NCI-H748 treated with DMSO at 0.1 percent for 48 hours (cell line): ENCODE results near the gene COL6A2.
"Not testable (repeated sequence)": the region's sequence is repeated elsewhere in the genome, so short reads cannot be mapped to it uniquely, and the experiment has no call there.

Experiments used
- DNase-seq: peaks from one replicate; lab custom pipeline; 2025; lab: John Stamatoyannopoulos, UW

The COL6A2 gene

GRCh38 chr21:46079352-46080170 is 18.4 kb upstream of the COL6A2 start:
- no peak for DNase-seq

- no peak for DNase-seq
Observed at GRCh38 chr21:46080171-46081021, 17.5 kb upstream of the COL6A2 start.

- no peak for DNase-seq
Observed at GRCh38 chr21:46081022-46081861, 16.7 kb upstream of the COL6A2 start.

DNA sequence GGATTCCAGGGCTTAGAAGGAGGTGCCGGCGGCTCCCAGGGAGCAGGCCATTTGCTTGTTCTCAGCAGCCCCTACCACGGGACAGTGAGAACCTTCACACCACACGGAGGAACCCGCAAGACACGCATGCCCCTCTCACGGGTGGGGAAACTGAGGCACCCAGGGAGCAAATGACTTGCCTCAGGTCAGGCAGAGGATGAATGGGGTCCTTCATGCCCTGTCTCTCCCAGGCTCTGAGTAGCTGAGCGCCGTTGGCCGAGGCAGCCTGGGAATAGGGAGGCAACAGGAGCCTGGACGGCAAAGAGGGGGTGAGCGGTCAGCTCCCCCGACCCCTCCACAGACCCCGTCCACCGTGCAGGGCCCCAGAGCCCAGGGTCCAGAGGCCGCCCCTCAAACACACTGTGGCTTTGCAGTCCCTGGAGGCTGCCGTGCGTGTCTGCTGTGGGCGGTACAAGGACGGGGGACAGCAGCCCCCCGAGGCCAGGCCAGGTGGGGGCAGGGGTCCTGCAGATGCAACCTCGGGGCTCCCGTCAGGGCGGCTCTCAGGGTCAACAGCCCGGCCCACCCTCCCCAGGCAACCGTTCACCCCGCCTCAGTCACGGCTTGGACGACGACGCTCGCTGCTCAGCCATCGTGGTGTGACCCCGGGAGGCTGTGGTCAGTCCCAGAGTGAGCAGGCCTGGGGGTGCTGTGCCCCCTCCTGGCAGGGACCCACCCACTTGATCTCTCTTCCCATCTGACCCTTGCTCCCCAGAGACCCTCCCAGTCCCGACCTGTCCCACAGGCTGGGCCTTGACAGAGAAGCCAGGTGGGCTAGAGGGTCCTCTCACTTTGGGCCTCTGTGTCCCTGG is 15.8 kb upstream of the COL6A2 start:
- DNase-seq = no peak

GRCh38 chr21:46082713-46082962 is 15.3 kb upstream of the COL6A2 start:
- DNase-seq = no peak

DNA sequence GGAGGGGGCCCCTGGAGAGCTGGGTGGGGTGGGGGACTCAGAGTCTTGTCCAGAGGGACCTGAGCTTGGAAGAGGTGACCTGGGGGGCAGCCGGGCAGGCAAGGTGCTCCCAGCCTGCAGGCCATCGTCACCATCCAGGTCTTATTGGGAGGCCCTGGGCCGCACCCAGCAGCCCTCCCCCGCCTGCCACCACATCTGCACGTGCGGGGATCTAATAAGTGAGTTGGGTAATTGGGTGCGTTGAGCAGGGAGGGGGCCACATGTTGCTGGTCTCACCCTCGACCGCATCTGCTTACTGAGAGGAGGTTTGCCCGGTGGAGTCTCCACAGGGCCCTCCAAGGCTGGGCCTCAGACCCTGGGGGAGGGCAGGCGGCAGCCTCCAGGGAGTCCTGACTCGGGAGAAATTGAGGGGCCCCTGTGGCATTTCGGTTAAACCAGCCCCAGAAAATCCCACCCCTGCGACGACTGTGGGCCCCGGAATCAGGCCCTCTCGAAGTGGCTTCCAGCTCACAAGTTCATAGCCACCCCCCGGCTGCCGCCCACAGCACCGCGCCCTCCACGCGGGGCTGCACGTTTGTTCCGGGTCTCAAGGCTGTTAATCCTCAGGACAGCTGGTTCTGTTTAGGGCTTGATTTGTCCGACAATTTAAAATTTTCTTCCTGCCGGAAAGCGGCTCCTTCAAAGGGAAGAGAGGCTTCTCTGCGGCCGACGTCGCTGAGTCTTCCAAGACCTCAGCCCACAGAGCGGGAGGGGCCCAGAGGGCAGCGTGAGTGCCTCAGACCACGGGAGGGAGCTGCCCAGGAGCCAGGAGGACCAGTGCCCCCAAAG is 14.7 kb upstream of the COL6A2 start:
- no peak for DNase-seq

GRCh38 chr21:46083791-46084561 is 13.9 kb upstream of the COL6A2 start:
- no peak for DNase-seq

GRCh38 chr21:46084709-46085108 is 13.2 kb upstream of the COL6A2 start:
- no peak for DNase-seq

GRCh38 chr21:46085259-46085658 is 12.7 kb upstream of the COL6A2 start:
- DNase-seq = not testable (repeated sequence)

DNA sequence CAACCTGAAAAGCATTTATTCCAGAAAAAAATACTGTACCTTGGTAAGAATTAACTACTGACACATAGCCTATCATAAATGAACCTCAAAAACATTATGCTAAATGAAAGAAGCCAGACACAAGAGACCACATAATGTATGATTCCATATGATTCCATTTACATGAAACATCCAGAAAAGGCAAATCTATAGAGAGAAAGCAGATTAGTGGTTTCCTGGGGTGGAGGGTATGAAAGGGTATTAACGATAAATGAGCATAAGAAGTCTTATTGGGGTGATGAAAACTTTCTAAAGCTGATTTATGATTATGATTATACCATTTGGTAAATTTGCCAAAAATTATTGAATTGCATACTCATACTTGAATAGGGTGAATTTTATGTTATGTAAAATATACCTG is 10.3 kb upstream of the COL6A2 start:
- no peak for DNase-seq

DNA sequence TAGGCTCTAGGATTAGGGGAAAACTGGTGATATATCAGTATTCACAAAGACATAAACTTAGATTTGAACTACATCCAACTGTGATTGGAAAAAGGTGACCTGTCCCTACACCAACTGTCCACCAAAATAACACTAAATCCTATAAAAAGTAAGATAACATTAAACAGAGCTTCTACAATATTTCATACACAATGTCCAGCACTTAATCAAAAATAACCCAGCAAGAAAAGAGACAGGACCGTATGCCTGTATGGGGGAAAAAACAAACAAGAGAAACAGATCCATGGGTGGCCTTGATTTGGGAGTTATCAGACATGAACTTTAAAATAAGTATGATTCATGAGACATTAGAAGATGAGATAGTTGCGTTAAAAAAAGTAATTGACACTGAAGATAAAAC is 9.7 kb upstream of the COL6A2 start:
- DNase-seq = no peak

DNA sequence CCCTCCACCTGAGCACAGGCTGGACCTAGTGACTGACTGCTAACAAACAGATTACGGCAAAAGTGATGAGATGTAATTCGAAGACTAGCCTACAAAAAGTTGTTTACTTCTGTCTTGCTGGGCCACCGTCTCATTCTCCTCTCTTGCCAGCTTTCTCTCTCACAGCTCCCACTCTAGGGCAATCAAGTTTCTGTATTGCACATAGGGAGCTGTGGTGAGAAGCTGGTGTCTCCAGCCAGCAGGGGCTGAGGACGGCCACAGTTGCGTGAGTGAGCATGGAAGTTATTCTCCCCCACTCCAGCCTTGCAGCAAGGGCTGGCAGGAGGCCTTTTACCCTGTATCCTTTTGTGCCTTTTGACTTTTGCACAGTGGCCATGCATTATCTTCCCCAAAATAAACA is 8.6 kb upstream of the COL6A2 start:
- no peak for DNase-seq

- DNase-seq = no peak
Observed at GRCh38 chr21:46091118-46091517, 6.8 kb upstream of the COL6A2 start.

GRCh38 chr21:46091631-46092025 is 6.3 kb upstream of the COL6A2 start:
- no peak for DNase-seq

GRCh38 chr21:46092026-46092764 is 5.7 kb upstream of the COL6A2 start:
- no peak for DNase-seq

- DNase-seq = no peak
Observed at GRCh38 chr21:46092811-46093667, 4.9 kb upstream of the COL6A2 start.

DNA sequence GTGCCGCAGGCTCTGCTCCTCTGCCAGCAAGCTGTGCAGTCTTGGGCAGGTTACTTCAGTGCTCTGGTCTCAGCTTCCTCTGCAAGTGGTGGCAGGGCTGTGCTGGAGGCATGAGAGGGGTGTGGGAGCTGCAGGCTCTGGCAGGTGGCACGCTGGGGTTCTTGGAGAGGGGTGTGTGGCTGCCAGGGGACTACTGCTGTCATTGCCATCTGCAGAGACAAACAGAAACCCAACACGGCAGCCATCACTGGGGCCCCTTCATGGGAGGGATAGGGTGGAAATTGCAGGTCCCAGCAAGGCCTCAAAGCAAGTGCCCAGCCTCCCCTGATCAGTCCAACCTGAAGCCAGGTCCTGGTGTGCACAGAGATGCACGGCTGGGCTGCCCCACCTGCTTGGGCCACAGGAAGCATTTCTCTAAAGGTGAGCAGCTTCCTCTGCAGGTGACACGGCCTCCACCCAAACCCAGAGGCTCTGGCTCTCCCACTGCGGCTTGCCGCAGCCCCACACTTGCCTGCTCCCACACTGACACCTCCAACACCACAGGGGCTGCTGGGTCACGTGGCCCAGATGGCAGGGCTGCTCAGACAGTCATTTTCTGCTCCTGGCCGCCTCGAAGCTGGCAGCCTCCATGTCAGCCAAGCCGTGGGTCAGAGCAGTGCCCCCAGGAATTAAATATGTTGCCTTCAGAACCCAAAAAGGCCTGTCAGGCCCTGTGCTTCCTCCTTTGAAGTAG is 4.1 kb upstream of the COL6A2 start:
- no peak for DNase-seq
